SK-N-SH treated with all-trans-retinoic acid at 6 μM for 48 hours (cell line): ENCODE data around the gene BLTP1.
A peak's percentile ranks its signal among the peaks of the same experiment; 100 is the strongest.

Source experiments
- ATAC-seq: fragments of 200-7000 bp; cut with Tn5 transposase; 3 replicates; pipeline ENCODE4 v1.9.1; 2020; ENCODE audit warnings: mild to moderate bottlenecking, moderate library complexity
- ARNTL ChIP-seq: fragments of 450-650 bp; formaldehyde crosslinking; IDR thresholded peaks from 2 replicates; pipeline ENCODE4 v1.5.0; 2020; ENCODE audit warnings: low read depth, mild to moderate bottlenecking, moderate library complexity, borderline replicate concordance
- BACH2 ChIP-seq: fragments of 250-450 bp; sonication (Bioruptor Pico); IDR thresholded peaks from 2 replicates; pipeline ENCODE4 v1.9.0; 2021; ENCODE audit warnings: mild to moderate bottlenecking, borderline replicate concordance
- CSDC2 ChIP-seq: fragments of 250-450 bp; sonication (Bioruptor Pico); IDR thresholded peaks from 2 replicates; pipeline ENCODE4 v1.5.0; 2020; ENCODE audit warnings: mild to moderate bottlenecking, moderate library complexity
- ISL1 ChIP-seq: fragments of 250-450 bp; sonication (Bioruptor Pico); IDR thresholded peaks from 2 replicates; pipeline ENCODE4 v2.1.2; 2022; ENCODE audit warnings: mild to moderate bottlenecking, moderate library complexity
- OSR1 ChIP-seq: fragments of 250-450 bp; sonication (Bioruptor Pico); IDR thresholded peaks from 2 replicates; pipeline ENCODE4 v1.8.0; 2022; ENCODE audit warnings: moderate library complexity, mild to moderate bottlenecking, inconsistent platforms
- PPARA ChIP-seq: fragments of 250-450 bp; sonication (Bioruptor Pico); IDR thresholded peaks from 2 replicates; pipeline ENCODE4 v1.5.0; 2020; ENCODE audit warnings: mild to moderate bottlenecking, borderline replicate concordance
- RARB ChIP-seq: fragments of 250-450 bp; sonication (Bioruptor Pico); IDR thresholded peaks from 2 replicates; pipeline ENCODE4 v1.8.0; 2021; ENCODE audit warnings: mild to moderate bottlenecking, moderate library complexity
- SNAI2 ChIP-seq: fragments of 250-450 bp; sonication (Bioruptor Pico); IDR thresholded peaks from 2 replicates; pipeline ENCODE4 v1.5.0; 2020; ENCODE audit warnings: mild to moderate bottlenecking, moderate library complexity
- TCF4 ChIP-seq: fragments of 250-450 bp; sonication (Bioruptor Pico); IDR thresholded peaks from 2 replicates; pipeline ENCODE4 v1.8.0; 2021; ENCODE audit warnings: mild to moderate bottlenecking, moderate library complexity, borderline replicate concordance
- TOX ChIP-seq: fragments of 250-450 bp; sonication (Bioruptor Pico); IDR thresholded peaks from 2 replicates; pipeline ENCODE4 v1.8.0; 2021; ENCODE audit warnings: mild to moderate bottlenecking, moderate library complexity, borderline replicate concordance
- ZC3H10 ChIP-seq: fragments of 250-450 bp; sonication (Bioruptor Pico); IDR thresholded peaks from 2 replicates; pipeline ENCODE4 v1.5.1; 2021; ENCODE audit warnings: mild to moderate bottlenecking, moderate library complexity
- ZFP3 ChIP-seq: fragments of 250-450 bp; sonication (Bioruptor Pico); IDR thresholded peaks from 2 replicates; pipeline ENCODE4 v1.5.0; 2020; ENCODE audit warnings: mild to moderate bottlenecking, moderate library complexity
- ZFP30 ChIP-seq: fragments of 450-650 bp; formaldehyde crosslinking; IDR thresholded peaks from 2 replicates; pipeline ENCODE4 v1.5.0; 2022; ENCODE audit warnings: mild to moderate bottlenecking, moderate library complexity
- ZNF565 ChIP-seq: fragments of 450-650 bp; formaldehyde crosslinking; conservative IDR thresholded peaks from 2 replicates; pipeline ENCODE4 v1.5.0; 2020; ENCODE audit warnings: low read depth, mild to moderate bottlenecking, moderate library complexity
- ZNF70 ChIP-seq: fragments of 450-650 bp; formaldehyde crosslinking; IDR thresholded peaks from 2 replicates; pipeline ENCODE4 v1.5.0; 2020; ENCODE audit warnings: mild to moderate bottlenecking, moderate library complexity
- ZNF8 ChIP-seq: fragments of 450-650 bp; formaldehyde crosslinking; IDR thresholded peaks from 2 replicates; pipeline ENCODE4 v1.5.0; 2020; ENCODE audit warnings: mild to moderate bottlenecking, moderate library complexity
- TF ChIP-seq, protein P1 (sequence below): fragments of 250-450 bp; sonication (Bioruptor Pico); IDR thresholded peaks from 2 replicates; pipeline ENCODE4 v1.5.1; 2020; ENCODE audit warnings: low read depth, mild to moderate bottlenecking, moderate library complexity
- TF ChIP-seq, protein P2 (sequence below): fragments of 250-450 bp; sonication (Bioruptor Pico); IDR thresholded peaks from 2 replicates; pipeline ENCODE4 v1.5.0; 2020; ENCODE audit warnings: mild to moderate bottlenecking, moderate library complexity
- TF ChIP-seq, protein P3 (sequence below): fragments of 250-450 bp; sonication (Bioruptor Pico); IDR thresholded peaks from 2 replicates; pipeline ENCODE4 v1.8.0; 2020; ENCODE audit warnings: mild to moderate bottlenecking, moderate library complexity, borderline replicate concordance
- TF ChIP-seq, protein P4 (sequence below): fragments of 250-450 bp; sonication (Bioruptor Pico); IDR thresholded peaks from 2 replicates; pipeline ENCODE4 v1.8.0; 2021; ENCODE audit warnings: low read depth, mild to moderate bottlenecking, moderate library complexity, borderline replicate concordance

The BLTP1 gene, protein sequence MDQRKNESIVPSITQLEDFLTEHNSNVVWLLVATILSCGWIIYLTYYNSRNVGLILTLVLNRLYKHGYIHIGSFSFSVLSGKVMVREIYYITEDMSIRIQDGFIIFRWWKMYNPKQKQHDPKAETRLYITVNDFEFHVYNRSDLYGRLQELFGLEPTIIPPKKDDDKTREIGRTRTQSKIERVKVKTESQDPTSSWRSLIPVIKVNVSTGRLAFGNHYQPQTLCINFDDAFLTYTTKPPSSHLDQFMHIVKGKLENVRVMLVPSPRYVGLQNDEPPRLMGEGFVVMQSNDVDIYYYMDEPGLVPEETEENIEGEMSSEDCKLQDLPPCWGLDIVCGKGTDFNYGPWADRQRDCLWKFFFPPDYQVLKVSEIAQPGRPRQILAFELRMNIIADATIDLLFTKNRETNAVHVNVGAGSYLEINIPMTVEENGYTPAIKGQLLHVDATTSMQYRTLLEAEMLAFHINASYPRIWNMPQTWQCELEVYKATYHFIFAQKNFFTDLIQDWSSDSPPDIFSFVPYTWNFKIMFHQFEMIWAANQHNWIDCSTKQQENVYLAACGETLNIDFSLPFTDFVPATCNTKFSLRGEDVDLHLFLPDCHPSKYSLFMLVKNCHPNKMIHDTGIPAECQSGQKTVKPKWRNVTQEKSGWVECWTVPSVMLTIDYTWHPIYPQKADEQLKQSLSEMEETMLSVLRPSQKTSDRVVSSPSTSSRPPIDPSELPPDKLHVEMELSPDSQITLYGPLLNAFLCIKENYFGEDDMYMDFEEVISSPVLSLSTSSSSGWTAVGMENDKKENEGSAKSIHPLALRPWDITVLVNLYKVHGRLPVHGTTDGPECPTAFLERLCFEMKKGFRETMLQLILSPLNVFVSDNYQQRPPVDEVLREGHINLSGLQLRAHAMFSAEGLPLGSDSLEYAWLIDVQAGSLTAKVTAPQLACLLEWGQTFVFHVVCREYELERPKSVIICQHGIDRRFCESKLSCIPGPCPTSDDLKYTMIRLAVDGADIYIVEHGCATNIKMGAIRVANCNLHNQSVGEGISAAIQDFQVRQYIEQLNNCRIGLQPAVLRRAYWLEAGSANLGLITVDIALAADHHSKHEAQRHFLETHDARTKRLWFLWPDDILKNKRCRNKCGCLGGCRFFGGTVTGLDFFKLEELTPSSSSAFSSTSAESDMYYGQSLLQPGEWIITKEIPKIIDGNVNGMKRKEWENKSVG (N-terminal part only)

DNA sequence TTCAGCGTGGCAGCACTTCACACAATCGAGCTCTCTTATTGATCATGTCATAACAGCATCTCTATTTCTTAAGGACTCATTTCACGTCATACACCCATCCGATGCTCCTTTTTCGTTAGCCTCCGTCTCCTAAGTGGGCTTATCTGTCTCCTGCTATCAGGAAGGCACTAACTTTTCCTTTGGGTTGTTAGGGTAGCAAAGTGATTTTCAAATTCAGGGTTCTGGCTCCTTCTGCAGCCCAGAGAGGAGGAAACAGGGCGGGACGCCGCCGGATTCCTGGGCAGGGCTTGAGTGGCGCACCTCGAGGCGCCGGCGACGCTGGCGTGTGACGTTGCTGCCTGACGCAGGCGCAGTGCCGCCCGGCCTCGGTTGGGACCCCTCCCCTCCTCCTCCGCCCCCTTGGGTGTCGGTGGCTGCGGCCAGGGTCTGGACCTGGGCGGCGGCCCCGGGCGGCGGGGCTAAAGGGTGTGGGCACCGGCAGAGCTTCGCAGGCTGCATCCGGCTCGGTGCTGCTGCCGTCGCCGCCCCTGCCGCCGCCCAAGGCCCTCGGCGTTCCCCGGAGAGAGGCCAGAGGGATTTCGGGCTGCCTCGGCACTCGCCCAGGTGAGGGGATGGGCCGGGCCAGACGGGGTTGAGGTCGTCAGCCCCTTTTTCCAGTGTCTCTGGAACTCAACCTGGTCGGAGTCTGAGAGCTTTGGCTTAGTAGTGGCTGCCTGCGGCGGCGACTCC, at the start of gene BLTP1:
BLTP1 (plus strand) TSS at position 350 of the 729 bp plus-strand sequence. CDS start 18,317 bp downstream, outside the sequence.
- peak; percentile 99 for ATAC-seq
- TF ChIP-seq BACH2 (CRISPR knock-in tag) (no peak), ZC3H10 (CRISPR knock-in tag) (no peak), SNAI2 (CRISPR knock-in tag) (no peak), RARB (no peak), PPARA (CRISPR knock-in tag) (no peak), CSDC2 (CRISPR knock-in tag) (no peak), ZFP3 (no peak), TOX (CRISPR knock-in tag) (no peak), TCF4 (no peak), ZNF70 (CRISPR knock-in tag) (no peak), ARNTL (CRISPR knock-in tag) (no peak), ZNF565 (CRISPR knock-in tag) (no peak), ZNF8 (no peak), OSR1 (no peak), ISL1 (CRISPR knock-in tag) (no peak), ZFP30 (CRISPR knock-in tag) (no peak)
- TF ChIP-seq, protein P1, sequence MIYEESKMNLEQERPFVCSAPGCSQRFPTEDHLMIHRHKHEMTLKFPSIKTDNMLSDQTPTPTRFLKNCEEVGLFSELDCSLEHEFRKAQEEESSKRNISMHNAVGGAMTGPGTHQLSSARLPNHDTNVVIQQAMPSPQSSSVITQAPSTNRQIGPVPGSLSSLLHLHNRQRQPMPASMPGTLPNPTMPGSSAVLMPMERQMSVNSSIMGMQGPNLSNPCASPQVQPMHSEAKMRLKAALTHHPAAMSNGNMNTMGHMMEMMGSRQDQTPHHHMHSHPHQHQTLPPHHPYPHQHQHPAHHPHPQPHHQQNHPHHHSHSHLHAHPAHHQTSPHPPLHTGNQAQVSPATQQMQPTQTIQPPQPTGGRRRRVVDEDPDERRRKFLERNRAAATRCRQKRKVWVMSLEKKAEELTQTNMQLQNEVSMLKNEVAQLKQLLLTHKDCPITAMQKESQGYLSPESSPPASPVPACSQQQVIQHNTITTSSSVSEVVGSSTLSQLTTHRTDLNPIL (CRISPR knock-in tag) = no peak
- TF ChIP-seq, protein P2, sequence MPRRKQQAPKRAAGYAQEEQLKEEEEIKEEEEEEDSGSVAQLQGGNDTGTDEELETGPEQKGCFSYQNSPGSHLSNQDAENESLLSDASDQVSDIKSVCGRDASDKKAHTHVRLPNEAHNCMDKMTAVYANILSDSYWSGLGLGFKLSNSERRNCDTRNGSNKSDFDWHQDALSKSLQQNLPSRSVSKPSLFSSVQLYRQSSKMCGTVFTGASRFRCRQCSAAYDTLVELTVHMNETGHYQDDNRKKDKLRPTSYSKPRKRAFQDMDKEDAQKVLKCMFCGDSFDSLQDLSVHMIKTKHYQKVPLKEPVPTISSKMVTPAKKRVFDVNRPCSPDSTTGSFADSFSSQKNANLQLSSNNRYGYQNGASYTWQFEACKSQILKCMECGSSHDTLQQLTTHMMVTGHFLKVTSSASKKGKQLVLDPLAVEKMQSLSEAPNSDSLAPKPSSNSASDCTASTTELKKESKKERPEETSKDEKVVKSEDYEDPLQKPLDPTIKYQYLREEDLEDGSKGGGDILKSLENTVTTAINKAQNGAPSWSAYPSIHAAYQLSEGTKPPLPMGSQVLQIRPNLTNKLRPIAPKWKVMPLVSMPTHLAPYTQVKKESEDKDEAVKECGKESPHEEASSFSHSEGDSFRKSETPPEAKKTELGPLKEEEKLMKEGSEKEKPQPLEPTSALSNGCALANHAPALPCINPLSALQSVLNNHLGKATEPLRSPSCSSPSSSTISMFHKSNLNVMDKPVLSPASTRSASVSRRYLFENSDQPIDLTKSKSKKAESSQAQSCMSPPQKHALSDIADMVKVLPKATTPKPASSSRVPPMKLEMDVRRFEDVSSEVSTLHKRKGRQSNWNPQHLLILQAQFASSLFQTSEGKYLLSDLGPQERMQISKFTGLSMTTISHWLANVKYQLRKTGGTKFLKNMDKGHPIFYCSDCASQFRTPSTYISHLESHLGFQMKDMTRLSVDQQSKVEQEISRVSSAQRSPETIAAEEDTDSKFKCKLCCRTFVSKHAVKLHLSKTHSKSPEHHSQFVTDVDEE (CRISPR knock-in tag) = no peak
- TF ChIP-seq, protein P3, sequence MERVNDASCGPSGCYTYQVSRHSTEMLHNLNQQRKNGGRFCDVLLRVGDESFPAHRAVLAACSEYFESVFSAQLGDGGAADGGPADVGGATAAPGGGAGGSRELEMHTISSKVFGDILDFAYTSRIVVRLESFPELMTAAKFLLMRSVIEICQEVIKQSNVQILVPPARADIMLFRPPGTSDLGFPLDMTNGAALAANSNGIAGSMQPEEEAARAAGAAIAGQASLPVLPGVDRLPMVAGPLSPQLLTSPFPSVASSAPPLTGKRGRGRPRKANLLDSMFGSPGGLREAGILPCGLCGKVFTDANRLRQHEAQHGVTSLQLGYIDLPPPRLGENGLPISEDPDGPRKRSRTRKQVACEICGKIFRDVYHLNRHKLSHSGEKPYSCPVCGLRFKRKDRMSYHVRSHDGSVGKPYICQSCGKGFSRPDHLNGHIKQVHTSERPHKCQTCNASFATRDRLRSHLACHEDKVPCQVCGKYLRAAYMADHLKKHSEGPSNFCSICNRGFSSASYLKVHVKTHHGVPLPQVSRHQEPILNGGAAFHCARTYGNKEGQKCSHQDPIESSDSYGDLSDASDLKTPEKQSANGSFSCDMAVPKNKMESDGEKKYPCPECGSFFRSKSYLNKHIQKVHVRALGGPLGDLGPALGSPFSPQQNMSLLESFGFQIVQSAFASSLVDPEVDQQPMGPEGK (CRISPR knock-in tag) = no peak
- TF ChIP-seq, protein P4, sequence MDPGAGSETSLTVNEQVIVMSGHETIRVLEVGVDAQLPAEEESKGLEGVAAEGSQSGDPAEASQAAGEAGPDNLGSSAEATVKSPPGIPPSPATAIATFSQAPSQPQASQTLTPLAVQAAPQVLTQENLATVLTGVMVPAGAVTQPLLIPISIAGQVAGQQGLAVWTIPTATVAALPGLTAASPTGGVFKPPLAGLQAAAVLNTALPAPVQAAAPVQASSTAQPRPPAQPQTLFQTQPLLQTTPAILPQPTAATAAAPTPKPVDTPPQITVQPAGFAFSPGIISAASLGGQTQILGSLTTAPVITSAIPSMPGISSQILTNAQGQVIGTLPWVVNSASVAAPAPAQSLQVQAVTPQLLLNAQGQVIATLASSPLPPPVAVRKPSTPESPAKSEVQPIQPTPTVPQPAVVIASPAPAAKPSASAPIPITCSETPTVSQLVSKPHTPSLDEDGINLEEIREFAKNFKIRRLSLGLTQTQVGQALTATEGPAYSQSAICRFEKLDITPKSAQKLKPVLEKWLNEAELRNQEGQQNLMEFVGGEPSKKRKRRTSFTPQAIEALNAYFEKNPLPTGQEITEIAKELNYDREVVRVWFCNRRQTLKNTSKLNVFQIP (CRISPR knock-in tag) = no peak

DNA sequence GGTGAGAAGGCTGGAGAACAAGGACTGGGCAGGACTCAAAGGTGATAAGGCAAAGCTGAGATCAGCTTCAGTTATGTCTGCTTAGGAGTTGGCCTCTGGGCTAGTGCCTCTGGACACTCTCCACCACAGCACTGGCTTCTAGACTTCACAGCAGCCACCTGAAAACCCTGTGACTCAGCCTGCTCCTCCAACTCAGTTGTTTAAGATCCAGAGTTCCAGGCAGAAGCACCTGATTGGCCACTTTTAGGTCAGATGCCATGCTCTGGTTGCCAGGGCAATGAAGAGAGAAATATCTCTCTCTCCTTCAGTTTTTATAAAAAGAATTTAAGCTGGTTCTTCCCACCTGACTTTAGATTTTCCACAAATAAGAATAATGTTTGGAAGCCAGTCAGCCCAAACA, 47.9 kb upstream of the BLTP1 start:
- no peak for ATAC-seq
- TF ChIP-seq ZNF8 = no peak
- no peak for TF ChIP-seq ARNTL (CRISPR knock-in tag)
- no peak for TF ChIP-seq ISL1 (CRISPR knock-in tag)
- no peak for TF ChIP-seq SNAI2 (CRISPR knock-in tag)
